Loucy (cell line): ENCODE results near the gene PRICKLE2.

Source experiments
- H2AFZ ChIP-seq: fragments of 200-600 bp; sonication (generic); 2 replicates; pipeline ENCODE4 v1.6.0; 2016; ENCODE audit warnings: antibody characterized with exemption, mild to moderate bottlenecking, low read length, moderate library complexity
- H3F3A ChIP-seq: fragments of 200-600 bp; 2 replicates; pipeline ENCODE4 v1.6.0; 2016; ENCODE audit warnings: antibody characterized with exemption, low read depth, mild to moderate bottlenecking
- H3K27me3 ChIP-seq: fragments of 200-600 bp; sonication (generic); 2 replicates; pipeline ENCODE4 v1.6.1; 2014; ENCODE audit warnings: low read length, mild to moderate bottlenecking; ENCODE audit not compliant: insufficient read depth, poor library complexity, severe bottlenecking
- H3K36me3 ChIP-seq: fragments of 200-600 bp; sonication (generic); 2 replicates; pipeline ENCODE4 v1.6.1; 2016; ENCODE audit warnings: low read length; ENCODE audit not compliant: insufficient read depth
- H3K4me1 ChIP-seq: fragments of 200-600 bp; sonication (generic); 2 replicates; pipeline ENCODE4 v1.5.1; 2014; ENCODE audit warnings: low read length, mild to moderate bottlenecking; ENCODE audit not compliant: insufficient read depth, poor library complexity, severe bottlenecking
- H3K4me2 ChIP-seq: fragments of 200-600 bp; sonication (generic); 2 replicates; pipeline ENCODE4 v1.6.0; 2014; ENCODE audit warnings: antibody characterized with exemption, low read length, low read depth, mild to moderate bottlenecking; ENCODE audit not compliant: poor library complexity, severe bottlenecking
- H3K4me3 ChIP-seq: fragments of 200-600 bp; sonication (generic); 2 replicates; pipeline ENCODE4 v1.5.1; 2014; ENCODE audit warnings: low read length, mild to moderate bottlenecking, mixed read lengths; ENCODE audit not compliant: poor library complexity, severe bottlenecking
- H3K79me2 ChIP-seq: fragments of 200-600 bp; sonication (generic); 2 replicates; pipeline ENCODE4 v1.6.1; 2014; ENCODE audit warnings: low read length; ENCODE audit not compliant: insufficient read depth
- H3K9ac ChIP-seq: fragments of 200-600 bp; sonication (generic); 2 replicates; pipeline ENCODE4 v1.6.0; 2014; ENCODE audit warnings: mild to moderate bottlenecking, low read depth, low read length, moderate library complexity; ENCODE audit not compliant: poor library complexity, severe bottlenecking
- H3K9me2 ChIP-seq: fragments of 200-600 bp; sonication (generic); replicated peaks from 2 replicates; pipeline ENCODE4 v1.6.1; 2016; ENCODE audit warnings: low read depth, low read length, mixed read lengths
- H3K9me3 ChIP-seq: fragments of 200-600 bp; sonication (generic); 2 replicates; pipeline ENCODE4 v1.6.1; 2014; ENCODE audit warnings: mild to moderate bottlenecking, antibody characterized with exemption, low read length, low read depth; ENCODE audit not compliant: insufficient read depth
- H4K20me1 ChIP-seq: fragments of 200-600 bp; sonication (generic); 2 replicates; pipeline ENCODE4 v1.6.0; 2014; ENCODE audit warnings: antibody characterized with exemption, low read length, mild to moderate bottlenecking; ENCODE audit not compliant: insufficient read depth, poor library complexity, severe bottlenecking
- CTCF ChIP-seq: fragments of 200-600 bp; sonication (generic); conservative IDR thresholded peaks from 2 replicates; pipeline ENCODE4 v1.5.1; 2014; ENCODE audit warnings: mild to moderate bottlenecking, antibody characterized with exemption, low read length
- EZH2phosphoT487 ChIP-seq: fragments of 200-600 bp; IDR thresholded peaks from 2 replicates; pipeline ENCODE4 v1.6.1; 2018; ENCODE audit warnings: antibody characterized with exemption, mild to moderate bottlenecking, moderate library complexity, borderline replicate concordance

Gene PRICKLE2

GRCh38 chr3:64240396-64240795 lies 15.1 kb upstream of the PRICKLE2 start:
- H3K9ac ChIP-seq = no peak overlapping the region
- H3F3A ChIP-seq = no peaks in the 10 kb centered on the region
- H3K9me3 ChIP-seq = no peaks in the 10 kb centered on the region; the same call in 1 of the 2 replicates
- H3K4me2 ChIP-seq = no peak overlapping the region
- no peaks in the 10 kb centered on the region for H3K36me3 ChIP-seq
- H3K79me2 ChIP-seq = no peaks in the 10 kb centered on the region
- no peak overlapping the region for H3K4me3 ChIP-seq
- no peaks in the 10 kb centered on the region for H3K27me3 ChIP-seq
- no peaks in the 10 kb centered on the region for H4K20me1 ChIP-seq
- H3K4me1 ChIP-seq = no peaks in the 10 kb centered on the region
- TF ChIP-seq CTCF = no peak
- TF ChIP-seq EZH2phosphoT487 = no peak
- H2AFZ ChIP-seq = no peak overlapping the region
- no peaks in the 10 kb centered on the region for H3K9me2 ChIP-seq

GRCh38 chr3:64239841-64240240 lies 14.6 kb upstream of the PRICKLE2 start:
- no peaks in the 10 kb centered on the region; the same call in 1 of the 2 replicates for H3K9me3 ChIP-seq
- no peaks in the 10 kb centered on the region for H3K9me2 ChIP-seq
- H3F3A ChIP-seq = no peaks in the 10 kb centered on the region
- no peaks in the 10 kb centered on the region for H3K4me1 ChIP-seq
- TF ChIP-seq CTCF (no peak), EZH2phosphoT487 (no peak)
- no peaks in the 10 kb centered on the region for H3K79me2 ChIP-seq
- no peak overlapping the region for H3K4me3 ChIP-seq
- no peak overlapping the region for H3K9ac ChIP-seq
- H3K36me3 ChIP-seq = no peaks in the 10 kb centered on the region
- H4K20me1 ChIP-seq = no peaks in the 10 kb centered on the region
- H3K4me2 ChIP-seq = no peak overlapping the region
- H3K27me3 ChIP-seq = no peaks in the 10 kb centered on the region
- H2AFZ ChIP-seq = no peak overlapping the region

- H3F3A ChIP-seq = no peaks in the 10 kb centered on the region
- H4K20me1 ChIP-seq = no peaks in the 10 kb centered on the region
- no peaks in the 10 kb centered on the region for H3K4me1 ChIP-seq
- H3K9ac ChIP-seq = no peak overlapping the region
- no peaks in the 10 kb centered on the region for H3K36me3 ChIP-seq
- no peaks in the 10 kb centered on the region; the same call in 1 of the 2 replicates for H3K9me3 ChIP-seq
- no peaks in the 10 kb centered on the region for H3K79me2 ChIP-seq
- no peak overlapping the region for H3K4me2 ChIP-seq
- H3K27me3 ChIP-seq = no peaks in the 10 kb centered on the region
- H3K4me3 ChIP-seq = no peak overlapping the region
- TF ChIP-seq CTCF (no peak), EZH2phosphoT487 (no peak)
- no peaks in the 10 kb centered on the region for H3K9me2 ChIP-seq
- H2AFZ ChIP-seq = no peak overlapping the region
Measured at GRCh38 chr3:64238971-64239667, 13.9 kb upstream of the PRICKLE2 start.
